Endometrial microvascular endothelial cells (primary cell): ENCODE measurements around the gene PSMA4. TPM values are rescaled to one million over a fixed set of nuclear protein-coding genes. Genes with fewer than 3 reads are reported as not detected.

Experiments used
- total RNA-seq: library from RNA; depleted of rRNA; stranded (reverse); fragments of >200 nt; gene quantifications from one replicate; pipeline ENCODE4 v1.2.3, GENCODE V29; 2015; ENCODE audit errors: inconsistent ontology term

The PSMA4 gene
- total RNA-seq, 1 donor from 2014 or later: 374 TPM

Other genes with a start within 250 kb of the PSMA4 start
- gene SKIC8, start 240.8 kb upstream of the PSMA4 start, total RNA-seq: 101 TPM
- not detected for gene CRABP1, start 200.1 kb upstream of the PSMA4 start, total RNA-seq
- 18.8 TPM for gene IREB2, start 102.2 kb upstream of the PSMA4 start, total RNA-seq
- gene HYKK, start 32.9 kb upstream of the PSMA4 start, total RNA-seq: 5.9 TPM
- gene CHRNA5, start 25.1 kb downstream of the PSMA4 start, total RNA-seq: 18.6 TPM
- gene CHRNA3, start 80.6 kb downstream of the PSMA4 start, total RNA-seq: not detected
- not detected for gene CHRNB4, start 100.8 kb downstream of the PSMA4 start, total RNA-seq